ENCODE results near the gene ADCY7. TPM values are rescaled to one million over a fixed set of nuclear protein-coding genes. Genes with fewer than 3 reads are reported as not detected.

Gene ADCY7
- total and polyA plus RNA-seq, 2 of the 4 experiments (the other 2 are of a cell fraction) = 15.2 to 17.1 TPM

DNA sequence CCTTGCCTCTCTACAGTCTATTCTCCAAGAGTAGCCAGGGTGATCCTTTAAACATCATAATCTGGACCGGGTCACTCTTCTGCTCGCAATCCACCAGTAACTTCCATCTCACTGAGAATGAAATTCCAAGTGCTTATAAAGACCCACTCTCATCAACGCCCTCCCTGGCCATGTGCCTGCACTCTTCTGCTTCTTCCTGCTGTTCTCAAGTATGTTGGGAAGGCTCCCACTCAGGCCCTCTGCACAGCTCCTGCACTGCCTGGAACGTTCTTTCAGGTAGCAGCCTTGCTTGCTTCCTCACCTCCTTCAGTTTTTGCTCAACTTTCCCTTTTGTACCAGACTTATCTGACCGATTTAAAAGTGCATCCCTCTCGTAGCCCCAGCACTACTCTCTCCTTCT is 58.0 kb downstream of the ADCY7 start:
- no peak overlapping the region for H4K5ac ChIP-seq (ENCODE audit: low read depth, low read length)
- no peak overlapping the region for H2BK15ac ChIP-seq (ENCODE audit: low read depth, low read length)
- H3K4ac ChIP-seq (ENCODE audit: low read depth, low read length) = no peak overlapping the region
- H2BK120ac ChIP-seq (ENCODE audit: low read depth, low read length) = no peak overlapping the region
- WGBS, 2 experiments (ENCODE audit: extremely low coverage in 2 of 2, insufficient read length in 1 of 2) = 89% methylated on average over 5 of the region's 6 CpGs; no CpG with 5 or more reads in 1 of the 2 experiments
- no peak overlapping the region for H2BK20ac ChIP-seq (ENCODE audit: low read depth, low read length)
- BruUV-seq (replicated peaks) = no TSS peak
- intact Hi-C loops (cut with micrococcal nuclease) (loop anchor here (5.0 kb wide), 1 partner anchor 483 kb away; no protein-coding TSS in a partner anchor), in situ Hi-C loops (cut with MboI; ENCODE audit: low sequenced_read_pairs) (no loop called here), dilution Hi-C loops (cut with HindIII; ENCODE audit: low sequenced_read_pairs, unreplicated experiment) (no loop called here)
- H4K91ac ChIP-seq (ENCODE audit: insufficient read depth, low read depth, low read length) = no peak overlapping the region
- H3K9me1 ChIP-seq (ENCODE audit: insufficient read depth, low read length) = peaks cover 5% of the 10 kb centered on the region; the same call in 1 of the 2 replicates
- no peaks in the 10 kb centered on the region; the same call in 1 of the 2 replicates for H3K4me1 ChIP-seq (ENCODE audit: control insufficient read depth, insufficient read depth, low read length)
- H3K56ac ChIP-seq (ENCODE audit: extremely low read depth, insufficient read depth, low read length) = no peak overlapping the region
- H2BK5ac ChIP-seq (ENCODE audit: low read depth, low read length, poor library complexity, severe bottlenecking) = no peak overlapping the region
- H3K9me3 ChIP-seq (ENCODE audit: control insufficient read depth, insufficient read depth, low read length) = no peaks in the 10 kb centered on the region
- H3K18ac ChIP-seq (ENCODE audit: low read depth, low read length) = no peak overlapping the region
- H3K23ac ChIP-seq (ENCODE audit: low read depth, low read length) = no peak overlapping the region
- DNase-seq (no peak), ATAC-seq (ENCODE audit: low read depth) (no peak)
- no peak overlapping the region for H2AK5ac ChIP-seq (ENCODE audit: low read depth, low read length)
- no peak overlapping the region for H3K9ac ChIP-seq (ENCODE audit: low read depth, low read length)
- peaks cover 26% of the 10 kb centered on the region for H3K36me3 ChIP-seq (ENCODE audit: control insufficient read depth, insufficient read depth, low read length)
- peaks cover 6 to 9% of the 10 kb centered on the region in 2 experiments; a peak in 2 of 4 replicates for H3K79me1 ChIP-seq (ENCODE audit: low read depth in 1 of 2, low read length in 2 of 2)
- no peak overlapping the region for H2AFZ ChIP-seq (replicated peaks; ENCODE audit: low read length, poor library complexity)
- ChIA-PET CTCF (no interaction called here), POLR2A (ENCODE audit: unreplicated experiment) (no interaction called here)
- H4K20me1 ChIP-seq (ENCODE audit: insufficient read depth, low read length) = peaks cover 9% of the 10 kb centered on the region; the same call in 1 of the 2 replicates
- no peak overlapping the region for H3K27ac ChIP-seq (ENCODE audit: insufficient read depth, low read length)
- no peak overlapping the region for H3K4me2 ChIP-seq (ENCODE audit: low read depth, low read length)
- no peak overlapping the region for H3K4me3 ChIP-seq (ENCODE audit: insufficient read depth, low read depth, low read length)
- no peak overlapping the region for H2AK9ac ChIP-seq (replicated peaks; ENCODE audit: low read depth, low read length, poor library complexity)
- no peak overlapping the region for H4K8ac ChIP-seq (ENCODE audit: low read depth in 2 of 2, low read length in 2 of 2)
- TF ChIP-seq BHLHE40 (IDR thresholded peaks at IDR 0.05; ENCODE audit: low read depth, low read length) (no peak), CHD1 (IDR thresholded peaks at IDR 0.05; ENCODE audit: low read depth, low read length) (no peak), NFE2L2 (IDR thresholded peaks at IDR 0.05; ENCODE audit: low read depth, low read length) (no peak), CEBPB (IDR thresholded peaks at IDR 0.05; ENCODE audit: low read depth, low read length) (no peak), SMC3 (IDR thresholded peaks at IDR 0.05; ENCODE audit: low read depth, low read length) (no peak), RFX5 (IDR thresholded peaks at IDR 0.05; ENCODE audit: low read depth, low read length) (no peak), MXI1 (IDR thresholded peaks at IDR 0.05; ENCODE audit: borderline replicate concordance, low read depth, low read length) (no peak), POLR2A (IDR thresholded peaks at IDR 0.05; ENCODE audit: low read depth, low read length) (no peak)
- TF ChIP-seq, protein P1, sequence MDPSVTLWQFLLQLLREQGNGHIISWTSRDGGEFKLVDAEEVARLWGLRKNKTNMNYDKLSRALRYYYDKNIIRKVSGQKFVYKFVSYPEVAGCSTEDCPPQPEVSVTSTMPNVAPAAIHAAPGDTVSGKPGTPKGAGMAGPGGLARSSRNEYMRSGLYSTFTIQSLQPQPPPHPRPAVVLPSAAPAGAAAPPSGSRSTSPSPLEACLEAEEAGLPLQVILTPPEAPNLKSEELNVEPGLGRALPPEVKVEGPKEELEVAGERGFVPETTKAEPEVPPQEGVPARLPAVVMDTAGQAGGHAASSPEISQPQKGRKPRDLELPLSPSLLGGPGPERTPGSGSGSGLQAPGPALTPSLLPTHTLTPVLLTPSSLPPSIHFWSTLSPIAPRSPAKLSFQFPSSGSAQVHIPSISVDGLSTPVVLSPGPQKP (IDR thresholded peaks at IDR 0.05; ENCODE audit: borderline replicate concordance, low read depth, low read length) = no peak
- TF ChIP-seq, protein P2, sequence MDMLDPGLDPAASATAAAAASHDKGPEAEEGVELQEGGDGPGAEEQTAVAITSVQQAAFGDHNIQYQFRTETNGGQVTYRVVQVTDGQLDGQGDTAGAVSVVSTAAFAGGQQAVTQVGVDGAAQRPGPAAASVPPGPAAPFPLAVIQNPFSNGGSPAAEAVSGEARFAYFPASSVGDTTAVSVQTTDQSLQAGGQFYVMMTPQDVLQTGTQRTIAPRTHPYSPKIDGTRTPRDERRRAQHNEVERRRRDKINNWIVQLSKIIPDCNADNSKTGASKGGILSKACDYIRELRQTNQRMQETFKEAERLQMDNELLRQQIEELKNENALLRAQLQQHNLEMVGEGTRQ (IDR thresholded peaks at IDR 0.05; ENCODE audit: low read depth, low read length) = no peak
- TF ChIP-seq, protein P3, sequence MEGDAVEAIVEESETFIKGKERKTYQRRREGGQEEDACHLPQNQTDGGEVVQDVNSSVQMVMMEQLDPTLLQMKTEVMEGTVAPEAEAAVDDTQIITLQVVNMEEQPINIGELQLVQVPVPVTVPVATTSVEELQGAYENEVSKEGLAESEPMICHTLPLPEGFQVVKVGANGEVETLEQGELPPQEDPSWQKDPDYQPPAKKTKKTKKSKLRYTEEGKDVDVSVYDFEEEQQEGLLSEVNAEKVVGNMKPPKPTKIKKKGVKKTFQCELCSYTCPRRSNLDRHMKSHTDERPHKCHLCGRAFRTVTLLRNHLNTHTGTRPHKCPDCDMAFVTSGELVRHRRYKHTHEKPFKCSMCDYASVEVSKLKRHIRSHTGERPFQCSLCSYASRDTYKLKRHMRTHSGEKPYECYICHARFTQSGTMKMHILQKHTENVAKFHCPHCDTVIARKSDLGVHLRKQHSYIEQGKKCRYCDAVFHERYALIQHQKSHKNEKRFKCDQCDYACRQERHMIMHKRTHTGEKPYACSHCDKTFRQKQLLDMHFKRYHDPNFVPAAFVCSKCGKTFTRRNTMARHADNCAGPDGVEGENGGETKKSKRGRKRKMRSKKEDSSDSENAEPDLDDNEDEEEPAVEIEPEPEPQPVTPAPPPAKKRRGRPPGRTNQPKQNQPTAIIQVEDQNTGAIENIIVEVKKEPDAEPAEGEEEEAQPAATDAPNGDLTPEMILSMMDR (conservative IDR thresholded peaks at IDR 0.05; ENCODE audit: low read depth, low read length) = no peak
- H3K14ac ChIP-seq (replicated peaks; ENCODE audit: low read depth, low read length) = no peak overlapping the region
- H3K27me3 ChIP-seq (ENCODE audit: control insufficient read depth, insufficient read depth, low read length) = no peaks in the 10 kb centered on the region

All from IMR-90 (cell line).